ENCODE measurements around the gene EFNA3. TPM values are rescaled to one million over a fixed set of nuclear protein-coding genes. Genes with fewer than 3 reads are reported as not detected.

Gene EFNA3
- total and polyA plus RNA-seq, 2 donors (not counting 3 experiments of a cell fraction or from before 2014, with no cell fraction given), result 2.2 to 2.5 TPM

DNA sequence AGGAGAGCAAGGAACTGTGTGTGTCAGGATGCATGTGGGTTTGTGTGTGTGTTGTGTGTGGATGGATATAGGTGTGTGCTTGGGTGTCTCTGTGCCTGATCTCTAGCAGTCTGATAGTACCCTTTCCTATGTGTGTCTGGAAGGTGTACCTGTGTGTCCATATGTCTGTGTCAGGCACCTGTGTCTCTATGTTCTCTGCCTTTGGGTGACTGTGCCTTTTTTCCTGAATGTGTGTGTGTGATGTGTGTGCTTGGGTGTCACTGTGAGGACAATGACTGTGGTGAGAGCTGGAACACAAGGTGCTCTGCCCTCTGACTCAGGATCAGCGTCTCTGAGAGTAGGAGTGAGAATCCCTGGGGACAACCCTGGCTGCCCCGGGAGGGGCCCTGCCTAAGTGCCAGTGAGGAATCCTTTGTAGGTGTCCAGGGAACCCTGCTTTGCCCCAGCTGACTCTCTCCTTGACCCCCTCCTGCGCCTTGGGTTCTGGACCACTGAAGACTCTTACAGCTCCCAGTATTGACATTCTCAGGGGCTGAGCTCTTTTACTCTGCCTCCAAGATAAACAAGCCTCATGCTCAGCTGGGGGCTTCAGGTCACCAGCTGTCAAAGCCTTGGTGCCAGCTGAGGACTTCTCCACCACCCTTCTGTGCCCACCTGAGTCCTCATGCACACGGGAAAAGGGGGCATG is 735 bp upstream of the EFNA3 start:
- Histone ChIP-seq H3K4me1 (ENCODE audit: control insufficient read depth, extremely low read depth, insufficient read depth, low read length) (peaks cover 5% of the 10 kb centered on the region), H3K9me1 (replicated peaks; ENCODE audit: control insufficient read depth, extremely low read depth, insufficient read depth, low read length) (no peaks in the 10 kb centered on the region), H3K4me3 (replicated peaks in 1 of 3; ENCODE audit: insufficient read depth in 1 of 3, low read depth in 1 of 3, low read length in 3 of 3) (no peak overlapping the region), H3K27ac (ENCODE audit: insufficient read depth, low read depth, low read length) (no peak overlapping the region), H3K9ac (replicated peaks; ENCODE audit: extremely low read depth, insufficient read depth, low read length) (no peak overlapping the region), H2AFZ (ENCODE audit: low read depth, low read length) (no peak overlapping the region), H4K20me1 (replicated peaks; ENCODE audit: control insufficient read depth, extremely low read depth, insufficient read depth, low read length) (no peaks in the 10 kb centered on the region), H3K27me3 (ENCODE audit: control insufficient read depth in 2 of 2, insufficient read depth in 2 of 2, low read length in 2 of 2) (peaks cover 35 to 41% of the 10 kb centered on the region in 2 experiments), H3K79me2 (ENCODE audit: control insufficient read depth, insufficient read depth, low read length) (no peaks in the 10 kb centered on the region), H3K4me2 (ENCODE audit: insufficient read depth, low read length) (no peak overlapping the region), H3K9me3 (replicated peaks; ENCODE audit: control insufficient read depth, insufficient read depth, low read length) (no peaks in the 10 kb centered on the region), H3K36me3 (ENCODE audit: control insufficient read depth in 2 of 2, extremely low read depth in 1 of 2, insufficient read depth in 2 of 2, low read length in 2 of 2) (no peaks in the 10 kb centered on the region)
- BruUV-seq (replicated peaks), result no TSS peak
- intact Hi-C loops (cut with micrococcal nuclease) (no loop called here), dilution Hi-C loops (cut with MboI; ENCODE audit: extremely low pct_ligation_motif_present, low sequenced_read_pairs) (no loop called here)
- DNase-seq (ENCODE audit: low read depth, low spot score) (no peak), FAIRE-seq (no peak)
- ChIA-PET POLR2A (no interaction called here), CTCF (interaction anchor here (1.0 to 1.9 kb wide), 10 partner anchors 13 to 518 kb away, joined by 3 to 8 read pairs (median 4); partner anchors contain the start of genes ADAM15 and KRTCAP2)
- TF ChIP-seq MYC (IDR thresholded peaks at IDR 0.05; ENCODE audit: low read depth, low read length) (no peak), EZH2 (IDR thresholded peaks at IDR 0.05; ENCODE audit: borderline replicate concordance, low read depth, low read length, severe bottlenecking) (no peak), GATA2 (IDR thresholded peaks at IDR 0.05; ENCODE audit: insufficient read depth, insufficient read length, low read depth, low read length) (no peak), POLR2AphosphoS5 (IDR thresholded peaks at IDR 0.05; ENCODE audit: insufficient read depth, low read depth, low read length) (no peak), JUN (IDR thresholded peaks at IDR 0.05; ENCODE audit: borderline replicate concordance, insufficient read depth, insufficient read length, low read depth) (no peak), POLR2A (IDR thresholded peaks at IDR 0.05; ENCODE audit: low read depth, low read length) (no peak), FOS (IDR thresholded peaks at IDR 0.05; ENCODE audit: borderline replicate concordance, insufficient read depth, low read length) (no peak)
- TF ChIP-seq, protein P1, sequence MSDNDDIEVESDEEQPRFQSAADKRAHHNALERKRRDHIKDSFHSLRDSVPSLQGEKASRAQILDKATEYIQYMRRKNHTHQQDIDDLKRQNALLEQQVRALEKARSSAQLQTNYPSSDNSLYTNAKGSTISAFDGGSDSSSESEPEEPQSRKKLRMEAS (IDR thresholded peaks at IDR 0.05; ENCODE audit: insufficient read depth, insufficient read length), result no peak
- TF ChIP-seq, protein P2, sequence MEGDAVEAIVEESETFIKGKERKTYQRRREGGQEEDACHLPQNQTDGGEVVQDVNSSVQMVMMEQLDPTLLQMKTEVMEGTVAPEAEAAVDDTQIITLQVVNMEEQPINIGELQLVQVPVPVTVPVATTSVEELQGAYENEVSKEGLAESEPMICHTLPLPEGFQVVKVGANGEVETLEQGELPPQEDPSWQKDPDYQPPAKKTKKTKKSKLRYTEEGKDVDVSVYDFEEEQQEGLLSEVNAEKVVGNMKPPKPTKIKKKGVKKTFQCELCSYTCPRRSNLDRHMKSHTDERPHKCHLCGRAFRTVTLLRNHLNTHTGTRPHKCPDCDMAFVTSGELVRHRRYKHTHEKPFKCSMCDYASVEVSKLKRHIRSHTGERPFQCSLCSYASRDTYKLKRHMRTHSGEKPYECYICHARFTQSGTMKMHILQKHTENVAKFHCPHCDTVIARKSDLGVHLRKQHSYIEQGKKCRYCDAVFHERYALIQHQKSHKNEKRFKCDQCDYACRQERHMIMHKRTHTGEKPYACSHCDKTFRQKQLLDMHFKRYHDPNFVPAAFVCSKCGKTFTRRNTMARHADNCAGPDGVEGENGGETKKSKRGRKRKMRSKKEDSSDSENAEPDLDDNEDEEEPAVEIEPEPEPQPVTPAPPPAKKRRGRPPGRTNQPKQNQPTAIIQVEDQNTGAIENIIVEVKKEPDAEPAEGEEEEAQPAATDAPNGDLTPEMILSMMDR (IDR thresholded peaks at IDR 0.05; ENCODE audit: extremely low read depth in 1 of 2, insufficient read depth in 1 of 2, low read depth in 1 of 2, low read length in 2 of 2), result no peak

Measured in endothelial cell of umbilical vein (primary cell).